Endothelial cell of umbilical vein (primary cell): ENCODE data around the gene MYO1B. TPM values are rescaled to one million over a fixed set of nuclear protein-coding genes. Genes with fewer than 3 reads are reported as not detected.

Source experiments
- BruUV-seq: library from RNA; stranded (reverse); fragments of 400-500 nt; replicated peaks from 2 replicates; lab custom pipeline; 2021; lab: Mats Ljungman, UMichigan
- CTCF ChIA-PET: fragments of 300-600, 350-600 bp; sonication (Branson Sonifier 250); formaldehyde crosslinking; loops from one replicate; lab custom pipeline; 2021; ENCODE audit warnings: antibody characterized with exemption, inconsistent platforms; lab: Charles Lee
- POLR2A ChIA-PET: fragments of 300-600, 350-600 bp; sonication (Branson Sonifier 250); formaldehyde crosslinking; loops from one replicate; lab custom pipeline; 2021; ENCODE audit warnings: antibody characterized with exemption, inconsistent platforms; lab: Charles Lee
- DNase-seq: peaks from one replicate; pipeline ENCODE4 v3.0.0-alpha.2; 2011; ENCODE audit warnings: low read depth, low spot score
- FAIRE-seq: peaks from 2 replicates; lab custom pipeline; 2011; peaks lifted over from hg19 to GRCh38; lab: Jason Lieb, UNC
- H2AFZ ChIP-seq: 2 replicates; pipeline ENCODE4 v1.6.0; 2012; ENCODE audit warnings: low read depth, low read length, control low read depth, inconsistent platforms
- H3K27ac ChIP-seq: 2 replicates; pipeline ENCODE4 v1.5.1; 2011; ENCODE audit warnings: low read depth, mild to moderate bottlenecking, control low read depth, low read length, moderate library complexity; ENCODE audit not compliant: insufficient read depth
- H3K27me3 ChIP-seq, 2 experiments: 2 replicates each; pipeline versions ENCODE4 v1.6.0 to v1.6.1; 2011; ENCODE audit warnings: low read length in 2 of 2, mixed read lengths in 1 of 2; ENCODE audit not compliant: control insufficient read depth in 2 of 2, insufficient read depth in 2 of 2
- H3K36me3 ChIP-seq, 2 experiments: 2 replicates in 1 of 2; 3 replicates in 1 of 2; pipeline ENCODE4 v1.5.1; 2011; ENCODE audit warnings: low read length in 2 of 2, mild to moderate bottlenecking in 1 of 2, moderate library complexity in 1 of 2; ENCODE audit not compliant: control insufficient read depth in 2 of 2, insufficient read depth in 2 of 2; ENCODE audit errors: extremely low read depth in 1 of 2
- H3K4me1 ChIP-seq: 3 replicates; pipeline ENCODE4 v1.5.1; 2011; ENCODE audit warnings: mild to moderate bottlenecking, low read length; ENCODE audit not compliant: control insufficient read depth, insufficient read depth; ENCODE audit errors: extremely low read depth
- H3K4me2 ChIP-seq: 2 replicates; pipeline ENCODE4 v1.6.1; 2011; ENCODE audit warnings: low read length, control low read depth, mixed read lengths; ENCODE audit not compliant: insufficient read depth
- H3K4me3 ChIP-seq, 3 experiments: fragments of 200-600 bp in 1 of 3; sonication (generic), shearing (Covaris generic) in 1 of 3; replicated peaks in 1 of 3; 2 replicates each; pipeline ENCODE4 v1.5.1; 2011 to 2016; ENCODE audit warnings: control low read depth in 3 of 3, low read length in 3 of 3, mild to moderate bottlenecking in 2 of 3, inconsistent platforms in 1 of 3, low read depth in 1 of 3, moderate library complexity in 1 of 3; ENCODE audit not compliant: insufficient read depth in 1 of 3
- H3K79me2 ChIP-seq: 2 replicates; pipeline ENCODE4 v1.6.0; 2012; ENCODE audit warnings: low read length, inconsistent platforms; ENCODE audit not compliant: control insufficient read depth, insufficient read depth
- H3K9ac ChIP-seq: replicated peaks from 2 replicates; pipeline ENCODE3; 2011; ENCODE audit warnings: low read length, control low read depth; ENCODE audit not compliant: insufficient read depth; ENCODE audit errors: extremely low read depth
- H3K9me1 ChIP-seq: replicated peaks from 3 replicates; pipeline ENCODE4 v1.6.0; 2011; ENCODE audit warnings: mild to moderate bottlenecking, low read length; ENCODE audit not compliant: control insufficient read depth, insufficient read depth; ENCODE audit errors: extremely low read depth
- H3K9me3 ChIP-seq: replicated peaks from 2 replicates; pipeline ENCODE4 v1.5.1; 2012; ENCODE audit warnings: low read length, inconsistent platforms; ENCODE audit not compliant: control insufficient read depth, insufficient read depth
- H4K20me1 ChIP-seq: replicated peaks from 2 replicates; pipeline ENCODE3; 2011; ENCODE audit warnings: mild to moderate bottlenecking, low read length; ENCODE audit not compliant: control insufficient read depth, insufficient read depth; ENCODE audit errors: extremely low read depth
- CTCF ChIP-seq, 2 donors: IDR thresholded peaks; 1 replicate in 1 of 2; 2 replicates in 1 of 2; pipeline ENCODE4 v1.5.1; 2011; ENCODE audit warnings: low read length in 2 of 2, mild to moderate bottlenecking in 2 of 2, moderate library complexity in 2 of 2, control low read depth in 1 of 2, inconsistent platforms in 1 of 2, low read depth in 1 of 2; ENCODE audit not compliant: insufficient read depth in 1 of 2; ENCODE audit errors: extremely low read depth in 1 of 2
- EZH2 ChIP-seq: IDR thresholded peaks from 2 replicates; pipeline ENCODE4 v1.6.1; 2012; ENCODE audit warnings: borderline replicate concordance, low read depth, mild to moderate bottlenecking, moderate library complexity, low read length, inconsistent platforms; ENCODE audit not compliant: severe bottlenecking
- FOS ChIP-seq: IDR thresholded peaks from 2 replicates; pipeline ENCODE4 v1.6.1; 2011; ENCODE audit warnings: mild to moderate bottlenecking, low read length, moderate library complexity, borderline replicate concordance; ENCODE audit not compliant: insufficient read depth
- GATA2 ChIP-seq: IDR thresholded peaks from 2 replicates; pipeline ENCODE4 v1.7.0; 2011; ENCODE audit warnings: low read depth, mild to moderate bottlenecking, moderate library complexity, mixed read lengths, low read length; ENCODE audit not compliant: insufficient read length, insufficient read depth
- JUN ChIP-seq: IDR thresholded peaks from 2 replicates; pipeline ENCODE4 v1.6.1; 2011; ENCODE audit warnings: borderline replicate concordance, low read depth; ENCODE audit not compliant: insufficient read length, insufficient read depth
- MAX ChIP-seq: IDR thresholded peaks from 2 replicates; pipeline ENCODE4 v1.6.1; 2011; ENCODE audit not compliant: insufficient read depth, insufficient read length
- MYC ChIP-seq: IDR thresholded peaks from one replicate; pipeline ENCODE4 v1.6.1; 2011; ENCODE audit warnings: mild to moderate bottlenecking, low read depth, low read length
- POLR2A ChIP-seq: IDR thresholded peaks from 2 replicates; pipeline ENCODE4 v1.6.1; 2012; ENCODE audit warnings: low read depth, mild to moderate bottlenecking, control low read depth, low read length
- POLR2AphosphoS5 ChIP-seq: IDR thresholded peaks from 2 replicates; pipeline ENCODE4 v1.6.1; 2012; ENCODE audit warnings: low read depth, mild to moderate bottlenecking, control low read depth, low read length, moderate library complexity; ENCODE audit not compliant: insufficient read depth
- dilution Hi-C: fragments of 300-500 bp; cut with MboI; formaldehyde crosslinking; loops from one replicate; pipeline ENCODE4 v1.15.0; 2019; ENCODE audit warnings: low sequenced_read_pairs; ENCODE audit not compliant: extremely low pct_ligation_motif_present
- intact Hi-C: fragments of 100-400 bp; cut with micrococcal nuclease; formaldehyde crosslinking; loops from one replicate; pipeline ENCODE4 v1.10.0; 2022
- polyA plus RNA-seq, 4 experiments: library from polyadenylated mRNA; depleted of rRNA in 3 of 4; stranded (reverse) in 3 of 4; unstranded in 1 of 4; fragments of >200 nt; gene quantifications; 2 replicates each; pipeline versions ENCODE4 v1.2.1 to v1.2.3, GENCODE V29; 2011 to 2012; ENCODE audit warnings: missing spikeins in 1 of 4
- total RNA-seq: library from RNA; stranded (reverse); gene quantifications from 2 replicates; pipeline ENCODE4 v1.2.3, GENCODE V29; 2021

Gene MYO1B
- total and polyA plus RNA-seq, 2 donors (not counting 3 experiments of a cell fraction or from before 2014, with no cell fraction given) = 8.7 to 51.1 TPM

- no peaks in the 10 kb centered on the region for H3K36me3 ChIP-seq
- H3K9me1 ChIP-seq = no peaks in the 10 kb centered on the region
- H3K27ac ChIP-seq = no peak overlapping the region
- H3K9me3 ChIP-seq = no peaks in the 10 kb centered on the region
- TF ChIP-seq MYC (no peak), POLR2A (no peak), GATA2 (no peak), FOS (no peak), MAX (no peak), CTCF (IDR thresholded peaks at IDR 0.05; ENCODE audit: extremely low read depth in 1 of 2, insufficient read depth in 1 of 2, low read depth in 1 of 2, low read length in 2 of 2) (no peak), POLR2AphosphoS5 (no peak), EZH2 (no peak), JUN (no peak)
- intact Hi-C loops = no loop called here
- ChIA-PET CTCF (no interaction called here), POLR2A (no interaction called here)
- H3K4me3 ChIP-seq = no peak overlapping the region
- no peak overlapping the region for H3K9ac ChIP-seq
- H3K27me3 ChIP-seq = peaks cover 1 to 2% of the 10 kb centered on the region in 2 experiments
- dilution Hi-C loops = no loop called here
- H3K79me2 ChIP-seq = no peaks in the 10 kb centered on the region
- no peak overlapping the region for H3K4me2 ChIP-seq
- FAIRE-seq (no peak), DNase-seq (no peak)
- BruUV-seq = no TSS peak
- no peaks in the 10 kb centered on the region for H4K20me1 ChIP-seq
- H3K4me1 ChIP-seq = no peaks in the 10 kb centered on the region
- no peak overlapping the region for H2AFZ ChIP-seq
These were observed 188.9 kb downstream of the MYO1B start for GRCh38 chr2:191434072-191434471.
